ENCODE measurements around the gene SPSB3.

The SPSB3 gene

DNA sequence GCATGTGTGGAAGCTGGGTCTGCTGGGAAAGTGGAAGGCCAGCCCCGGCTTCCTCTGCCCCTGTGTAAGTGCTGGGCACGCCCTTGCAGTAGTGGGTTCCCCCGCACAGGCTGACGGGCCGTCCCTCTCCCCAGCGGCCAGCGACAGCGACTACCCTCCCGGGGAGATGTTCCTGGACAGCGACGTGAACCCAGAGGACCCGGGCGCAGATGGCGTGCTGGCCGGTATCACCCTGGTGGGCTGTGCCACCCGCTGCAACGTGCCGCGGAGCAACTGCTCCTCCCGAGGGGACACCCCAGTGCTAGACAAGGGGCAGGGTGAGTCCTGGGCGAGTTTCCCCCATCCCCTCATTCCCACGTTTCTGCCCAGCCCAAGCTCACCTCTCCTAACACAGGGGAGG is 16.5 kb downstream of the SPSB3 start:
- DNase-seq (ENCODE audit: low read depth in 1 of 2, low spot score in 1 of 2): no peak

DNA sequence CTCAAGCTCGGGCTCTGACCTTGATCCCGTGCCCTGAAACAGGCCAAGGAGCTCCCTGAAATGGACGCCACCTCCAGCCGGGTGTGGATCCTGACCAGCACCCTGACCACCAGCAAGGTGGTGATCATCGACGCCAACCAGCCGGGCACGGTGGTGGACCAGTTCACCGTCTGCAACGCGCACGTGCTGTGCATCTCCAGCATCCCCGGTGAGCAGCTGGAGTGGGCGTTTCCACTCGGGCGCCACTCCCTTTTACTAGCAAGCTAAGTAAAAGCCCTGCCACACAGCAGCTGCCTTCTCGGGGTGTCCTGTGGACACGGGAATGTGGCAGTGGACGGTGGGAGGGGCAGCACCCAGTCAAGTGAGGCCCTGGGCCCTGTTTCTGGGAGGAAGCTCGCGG is 17.4 kb downstream of the SPSB3 start:
- DNase-seq (ENCODE audit: low read depth in 1 of 2, low spot score in 1 of 2): no peak

DNA sequence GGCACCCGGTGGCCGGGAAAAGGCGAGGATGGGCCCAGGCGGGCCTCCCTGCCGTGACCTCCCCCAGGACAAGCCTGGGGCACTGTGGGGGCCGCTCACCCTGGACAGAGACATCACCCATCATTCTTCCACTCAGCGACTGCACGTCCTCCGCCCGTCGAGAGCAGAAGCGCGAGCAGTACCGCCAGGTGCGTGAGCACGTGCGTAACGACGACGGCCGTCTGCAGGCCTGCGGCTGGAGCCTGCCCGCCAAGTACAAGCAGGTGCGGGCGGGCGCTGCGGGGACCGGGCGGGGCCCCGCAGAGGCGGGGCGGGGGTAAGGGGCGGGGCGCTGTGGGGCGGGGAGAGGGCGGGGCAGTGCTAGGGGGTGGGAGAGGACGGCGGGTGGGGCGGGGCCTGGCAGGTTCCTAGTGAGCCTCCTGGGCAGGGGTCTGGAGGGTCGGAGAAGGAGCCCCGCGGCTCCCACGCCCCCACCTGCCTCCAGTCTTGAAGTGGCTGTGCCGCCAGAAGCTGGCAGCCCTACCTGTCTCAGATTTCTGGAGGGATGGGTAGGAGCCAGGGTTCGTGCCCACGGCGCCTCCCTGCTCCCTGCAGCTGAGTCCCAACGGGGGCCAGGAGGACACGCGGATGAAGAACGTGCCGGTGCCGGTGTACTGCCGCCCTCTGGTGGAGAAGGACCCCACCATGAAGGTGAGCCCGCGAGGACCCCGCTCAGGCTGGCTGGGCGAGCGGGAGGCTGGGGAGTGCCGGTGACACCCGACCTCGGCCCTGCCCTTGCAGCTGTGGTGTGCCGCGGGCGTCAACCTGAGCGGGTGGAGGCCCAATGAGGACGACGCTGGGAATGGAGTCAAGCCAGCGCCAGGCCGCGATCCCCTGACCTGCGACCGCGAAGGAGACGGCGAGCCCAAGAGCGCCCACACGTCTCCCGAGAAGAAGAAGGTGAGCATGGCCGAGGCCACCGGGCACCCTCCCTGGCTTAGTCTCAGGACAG is 18.6 kb downstream of the SPSB3 start:
- DNase-seq (ENCODE audit: low read depth in 1 of 2, low spot score in 1 of 2): no peak

DNA sequence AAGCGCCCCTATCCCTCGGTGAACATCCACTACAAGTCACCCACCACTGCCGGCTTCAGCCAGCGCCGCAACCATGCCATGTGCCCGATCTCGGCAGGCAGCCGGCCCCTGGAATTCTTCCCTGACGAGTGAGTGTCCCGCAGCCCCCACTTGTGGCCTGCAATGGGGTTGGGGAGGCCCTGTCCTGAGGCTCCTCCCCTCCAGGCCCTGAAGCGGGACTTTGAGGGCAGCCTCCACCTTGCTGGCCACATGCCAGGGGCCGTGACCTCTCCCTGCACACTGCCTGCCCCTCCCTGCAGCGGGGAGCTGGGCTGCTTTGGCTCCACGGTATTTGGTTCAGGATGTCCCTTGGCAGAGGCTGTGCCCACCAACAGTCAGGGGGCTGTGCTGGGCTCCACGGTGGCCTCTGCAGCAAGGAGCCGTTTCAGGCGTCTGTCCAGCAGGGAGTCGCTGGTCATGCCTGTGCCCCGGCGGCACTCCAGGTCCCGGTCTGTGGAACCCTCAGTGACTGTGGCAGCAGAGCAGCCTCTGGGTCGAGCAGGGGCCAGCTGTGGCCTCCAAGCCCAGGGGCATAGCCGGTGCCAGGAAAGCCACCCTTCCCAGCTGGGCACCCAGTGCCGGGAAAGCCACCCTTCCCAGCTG is 19.4 kb downstream of the SPSB3 start:
- DNase-seq (ENCODE audit: low read depth in 1 of 2, low spot score in 1 of 2): no peak

DNA sequence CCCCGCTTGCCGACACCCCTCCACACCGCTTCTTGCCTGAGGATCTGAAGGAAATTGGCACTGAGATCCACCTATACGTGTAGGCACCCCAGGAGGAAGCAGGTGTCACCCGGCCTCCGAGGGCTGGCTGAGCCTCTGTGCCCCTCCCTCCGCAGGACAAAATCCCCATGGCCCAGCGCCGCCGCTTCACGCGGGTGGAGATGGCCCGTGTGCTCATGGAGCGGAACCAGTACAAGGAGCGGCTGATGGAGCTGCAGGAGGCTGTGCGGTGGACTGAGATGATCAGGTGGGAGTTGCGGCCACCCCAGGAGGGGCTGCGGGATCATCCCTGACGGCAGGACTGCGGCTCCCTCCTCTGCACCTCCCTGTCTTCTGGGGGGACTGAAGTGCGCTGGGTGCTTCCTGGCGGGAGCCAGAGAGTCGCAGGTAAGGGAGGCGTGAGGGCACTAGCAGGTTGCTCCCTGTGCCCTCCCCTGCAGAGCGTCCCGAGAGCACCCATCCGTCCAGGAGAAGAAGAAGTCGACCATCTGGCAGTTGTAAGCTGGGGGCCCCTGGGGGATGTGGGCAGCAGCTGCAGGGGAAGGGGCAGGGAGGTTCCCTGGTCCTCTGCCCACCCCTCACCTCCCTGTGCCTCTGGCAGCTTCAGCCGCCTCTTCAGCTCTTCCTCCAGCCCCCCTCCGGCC is 20.0 kb downstream of the SPSB3 start:
- DNase-seq (ENCODE audit: low read depth in 1 of 2, low spot score in 1 of 2): no peak

DNA sequence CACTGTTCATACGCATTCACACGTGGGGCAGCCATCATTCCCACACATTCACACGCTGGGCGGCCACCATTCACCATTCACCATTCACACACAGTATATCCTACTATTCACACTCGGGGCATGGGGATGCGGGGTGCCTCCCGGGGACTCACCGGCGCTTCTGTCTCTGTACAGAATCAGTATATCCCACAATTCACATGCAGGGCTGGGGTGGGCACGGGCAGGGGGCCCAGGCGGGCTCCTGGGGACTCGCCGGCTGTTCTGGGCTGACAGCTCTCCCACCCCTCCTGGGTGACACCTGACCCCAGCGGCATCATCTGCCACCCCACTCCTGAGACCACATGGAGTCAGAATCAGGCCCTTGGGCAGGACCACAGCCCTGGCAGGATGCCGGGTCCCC is 20.6 kb downstream of the SPSB3 start:
- no peak for DNase-seq (ENCODE audit: low read depth in 1 of 2, low spot score in 1 of 2)

DNA sequence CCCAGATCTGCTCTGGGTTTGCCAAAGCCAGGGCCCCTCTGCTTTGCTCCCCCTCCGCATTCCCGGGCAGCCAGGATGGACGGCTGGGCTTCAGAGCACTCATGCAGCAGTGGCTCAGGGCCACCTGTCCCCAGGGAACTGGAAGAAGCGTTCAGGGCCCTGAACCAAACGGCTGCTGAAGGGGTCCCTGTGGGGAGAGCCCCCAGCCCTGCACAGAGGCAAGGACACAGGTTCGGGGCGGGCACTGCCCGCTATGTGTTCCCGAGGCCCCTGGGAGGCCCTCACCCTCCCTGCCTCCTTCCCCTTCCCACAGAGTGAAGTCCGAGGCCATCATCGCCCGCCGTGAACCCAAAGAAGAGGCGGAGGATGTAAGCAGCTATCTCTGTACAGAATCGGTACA is 21.5 kb downstream of the SPSB3 start:
- DNase-seq (ENCODE audit: low read depth in 1 of 2, low spot score in 1 of 2): no peak

DNA sequence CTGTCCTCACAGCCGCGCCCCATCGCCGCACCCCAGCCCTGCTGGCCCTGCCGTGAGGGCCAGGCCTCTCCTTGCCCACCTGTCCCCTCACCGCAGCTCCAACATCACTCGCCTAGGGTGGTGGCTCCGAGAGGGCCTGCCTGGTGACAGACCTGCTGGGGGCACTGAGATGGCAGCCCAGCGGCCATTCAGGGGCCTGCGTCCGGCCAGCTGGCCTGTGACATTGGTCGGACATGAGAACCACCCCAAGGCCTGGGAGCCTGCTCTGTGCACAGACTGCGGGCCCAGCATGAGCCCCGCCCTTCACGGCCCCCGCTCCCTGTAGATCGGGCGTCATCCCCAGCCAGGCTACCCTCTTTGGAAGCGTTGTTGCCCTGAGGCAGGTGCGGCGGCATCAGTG is 22.9 kb downstream of the SPSB3 start:
- DNase-seq (ENCODE audit: low read depth in 1 of 2, low spot score in 1 of 2): no peak

DNA sequence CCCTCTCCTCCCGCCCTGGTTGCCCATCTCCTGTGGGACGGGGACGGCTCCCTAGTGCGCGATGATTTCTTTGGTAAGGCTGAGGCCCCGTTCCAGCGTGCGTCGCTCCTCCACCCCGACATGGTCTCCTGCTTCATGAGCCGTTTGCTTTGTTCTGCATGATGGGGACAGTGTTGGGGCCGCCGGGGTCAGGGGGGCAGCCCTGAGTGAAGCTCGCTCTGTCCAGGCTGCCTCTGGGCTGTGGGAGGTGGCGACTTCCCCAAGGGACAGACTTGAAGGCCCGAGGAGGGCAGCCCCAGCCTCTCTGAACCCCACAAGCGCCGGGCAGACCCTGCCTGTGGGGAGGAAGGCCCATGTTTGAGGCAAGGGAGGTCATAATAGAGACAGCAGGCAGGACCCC is 23.4 kb downstream of the SPSB3 start:
- DNase-seq (ENCODE audit: low read depth in 1 of 2, low spot score in 1 of 2): no peak

DNA sequence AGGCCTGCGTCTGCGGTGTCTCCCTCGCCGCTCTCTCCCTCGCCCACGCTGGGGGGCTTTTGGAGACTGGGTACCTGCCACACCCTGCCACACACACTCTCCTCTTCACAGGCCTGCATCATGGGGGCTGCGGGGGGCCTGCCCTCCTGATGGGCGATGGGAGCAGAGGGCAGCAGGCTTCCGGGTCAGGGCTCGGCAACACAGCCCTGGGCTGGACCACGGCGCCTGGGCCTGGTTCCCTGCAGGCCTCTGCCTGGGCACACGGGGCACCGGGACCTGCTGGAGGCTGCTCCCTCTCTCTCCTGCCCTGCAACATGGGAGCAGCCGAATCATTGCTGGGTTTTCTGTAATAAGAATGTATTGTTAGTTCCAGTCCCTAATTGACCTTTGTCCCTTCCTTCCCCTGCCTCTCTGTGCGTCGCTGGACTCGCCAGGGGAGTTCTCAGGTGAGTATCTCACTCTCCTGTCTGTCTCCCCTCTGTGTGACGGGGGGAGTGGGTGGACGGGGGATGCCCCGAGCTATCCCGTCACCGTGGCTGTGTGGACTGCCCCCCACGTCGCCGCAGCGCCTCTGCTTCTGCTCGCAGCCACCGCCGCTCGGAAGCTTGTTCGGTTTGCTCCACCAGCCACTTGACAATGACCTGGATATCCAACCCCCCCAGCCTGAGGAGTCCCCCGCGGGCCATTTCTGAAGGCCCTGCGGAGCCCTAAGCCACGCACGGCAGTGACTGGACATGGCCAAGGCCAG is 24.5 kb downstream of the SPSB3 start:
- DNase-seq (ENCODE audit: low read depth in 1 of 2, low spot score in 1 of 2): no peak

DNA sequence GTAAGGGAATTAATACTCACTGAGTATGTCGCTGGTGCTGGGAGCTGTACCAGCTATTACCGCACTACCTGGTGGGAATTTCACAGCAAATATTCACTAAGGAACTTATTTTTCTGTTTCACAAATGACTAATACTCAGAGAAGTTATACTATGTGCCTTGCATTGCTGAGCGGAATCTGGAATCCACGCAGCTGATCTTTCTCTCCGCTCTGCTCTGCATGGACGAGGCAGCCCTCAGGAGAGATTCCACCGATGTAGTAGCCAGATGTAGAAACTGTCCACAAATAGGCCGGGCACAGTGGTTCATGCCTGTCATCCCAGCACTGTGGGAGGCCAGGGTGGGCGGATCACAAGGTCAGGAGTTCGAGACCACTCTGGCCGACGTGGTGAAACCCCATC is 28.2 kb downstream of the SPSB3 start:
- DNase-seq (ENCODE audit: low read depth in 1 of 2, low spot score in 1 of 2): no peak

DNA sequence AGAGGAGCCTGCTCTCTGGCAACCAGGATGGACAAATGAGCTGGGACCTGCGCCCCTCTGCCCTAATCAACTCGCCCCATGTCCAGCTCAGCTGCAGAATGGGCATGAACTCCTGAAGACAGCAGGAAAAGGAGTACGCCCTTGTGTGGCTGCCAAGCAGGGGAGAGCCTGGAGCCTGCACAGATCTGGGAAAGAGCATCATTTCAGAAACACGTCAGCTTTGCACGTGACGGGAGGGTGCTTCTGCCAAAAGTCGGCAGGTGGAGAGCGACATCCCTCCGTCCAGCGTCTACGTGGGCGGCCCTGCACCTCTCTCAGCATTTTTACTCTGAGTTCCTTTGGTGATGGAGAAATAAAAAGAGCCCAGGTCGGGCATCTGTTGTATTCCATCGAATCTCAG is 29.5 kb downstream of the SPSB3 start:
- no peak for DNase-seq (ENCODE audit: low read depth in 1 of 2, low spot score in 1 of 2)

DNA sequence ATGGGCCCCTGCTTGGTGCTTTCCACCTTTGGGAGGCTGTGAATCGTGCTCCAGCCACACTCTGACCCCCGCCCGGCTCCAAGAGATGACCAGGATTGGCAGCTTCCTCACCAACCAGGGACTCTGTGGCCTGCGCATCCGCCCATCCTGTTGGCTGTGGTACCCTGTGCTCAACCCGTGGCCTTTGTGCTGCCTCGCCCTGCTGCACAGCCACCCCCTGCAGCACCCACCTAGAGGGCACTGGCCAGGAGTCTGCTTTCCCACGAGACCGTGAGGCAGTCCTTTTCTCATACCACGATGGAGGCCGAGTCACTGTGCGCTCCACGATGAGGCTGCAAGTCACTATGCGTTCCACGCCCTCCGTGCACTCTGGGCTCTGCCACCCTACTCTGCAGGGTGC is 30.4 kb downstream of the SPSB3 start:
- no peak for DNase-seq (ENCODE audit: low read depth in 1 of 2, low spot score in 1 of 2)

DNA sequence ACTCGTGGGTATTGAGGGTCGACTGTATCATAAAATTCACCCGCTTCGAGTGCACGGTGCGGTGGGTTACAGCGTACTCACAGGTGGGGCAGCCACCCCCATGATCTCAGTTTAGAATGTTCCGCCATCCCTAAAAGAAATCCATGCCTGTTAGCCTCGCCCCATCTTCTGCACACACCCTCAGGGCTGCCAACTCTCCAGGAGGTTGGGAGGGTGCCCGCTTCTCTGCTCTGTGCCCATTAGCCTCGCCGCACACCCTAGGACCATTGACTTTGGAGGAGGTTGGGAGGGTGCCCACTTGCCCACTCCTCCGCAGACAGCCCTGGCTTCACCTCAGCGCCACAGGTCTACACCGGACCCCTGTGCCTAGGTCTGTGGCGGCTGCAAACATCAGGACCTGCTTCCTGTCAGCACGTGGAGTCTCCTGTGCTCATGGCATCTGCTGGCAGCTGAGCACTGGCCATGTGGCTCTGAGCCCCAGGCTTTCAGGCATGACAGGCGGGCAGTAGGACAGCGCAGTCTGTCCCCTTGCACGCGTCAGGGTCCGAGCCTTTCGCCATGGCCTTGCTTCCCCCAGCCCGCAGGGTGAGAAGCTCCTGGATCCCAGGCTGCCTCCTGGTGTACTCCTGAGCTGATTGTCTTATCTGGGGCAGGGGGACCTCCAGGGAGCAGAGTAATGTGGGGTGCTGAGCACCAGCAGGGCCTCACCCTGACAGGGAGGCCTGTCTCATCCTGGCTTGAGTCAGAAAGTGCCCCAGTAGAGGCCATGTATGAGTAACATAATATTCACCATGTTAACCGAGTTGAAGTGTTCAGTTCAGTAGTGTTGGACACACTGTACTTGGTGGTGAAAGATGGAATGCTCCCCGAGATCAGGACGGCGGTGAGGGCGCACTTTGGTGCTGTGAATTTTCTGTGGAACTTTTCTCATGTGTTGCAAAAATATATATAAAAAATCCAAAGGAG is 32.9 kb downstream of the SPSB3 start:
- no peak for DNase-seq (ENCODE audit: low read depth in 1 of 2, low spot score in 1 of 2)

DNA sequence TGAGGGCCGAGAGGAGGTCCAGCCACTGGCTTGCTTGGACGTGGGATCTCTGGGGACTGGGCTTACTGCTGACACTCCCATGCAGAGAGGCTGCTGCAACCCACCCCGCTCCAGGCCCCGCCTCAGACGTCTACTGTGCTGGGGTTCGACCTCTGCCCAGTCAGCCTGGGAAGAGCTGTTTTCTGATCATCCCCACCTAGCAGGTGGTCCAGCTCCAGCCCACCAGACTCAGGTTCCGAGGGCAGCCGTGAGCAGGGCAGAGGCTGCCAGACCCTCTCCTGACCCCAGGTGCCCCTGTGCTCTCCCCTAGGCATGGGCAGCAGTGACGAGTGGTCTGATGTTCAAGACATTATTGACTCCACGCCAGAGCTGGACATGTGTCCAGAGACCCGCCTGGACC is 34.4 kb downstream of the SPSB3 start:
- no peak for DNase-seq (ENCODE audit: low read depth in 1 of 2, low spot score in 1 of 2)

DNA sequence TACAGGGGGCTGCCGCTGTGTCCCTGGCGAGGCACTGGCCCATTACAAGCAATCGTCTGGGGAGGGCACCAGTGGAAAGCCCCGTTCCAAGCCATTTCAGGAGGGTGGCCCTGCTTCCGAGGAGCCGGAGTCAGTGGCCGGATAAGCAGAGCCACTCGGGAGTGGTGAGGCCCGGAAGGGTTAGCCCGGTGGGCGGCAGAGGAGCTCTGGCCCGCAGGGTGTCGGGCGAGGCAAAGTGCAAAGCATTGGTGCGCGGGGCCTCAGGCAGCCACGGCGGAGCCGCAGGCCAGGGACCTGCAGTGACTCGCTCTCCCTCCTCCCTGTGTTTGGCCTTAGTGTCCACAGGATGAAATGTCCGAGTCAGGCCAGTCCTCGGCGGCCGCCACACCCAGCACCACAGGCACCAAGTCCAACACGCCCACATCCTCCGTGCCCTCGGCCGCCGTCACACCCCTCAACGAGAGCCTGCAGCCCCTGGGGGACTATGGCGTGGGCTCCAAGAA is 35.6 kb downstream of the SPSB3 start:
- DNase-seq (ENCODE audit: low read depth in 1 of 2, low spot score in 1 of 2): no peak

DNA sequence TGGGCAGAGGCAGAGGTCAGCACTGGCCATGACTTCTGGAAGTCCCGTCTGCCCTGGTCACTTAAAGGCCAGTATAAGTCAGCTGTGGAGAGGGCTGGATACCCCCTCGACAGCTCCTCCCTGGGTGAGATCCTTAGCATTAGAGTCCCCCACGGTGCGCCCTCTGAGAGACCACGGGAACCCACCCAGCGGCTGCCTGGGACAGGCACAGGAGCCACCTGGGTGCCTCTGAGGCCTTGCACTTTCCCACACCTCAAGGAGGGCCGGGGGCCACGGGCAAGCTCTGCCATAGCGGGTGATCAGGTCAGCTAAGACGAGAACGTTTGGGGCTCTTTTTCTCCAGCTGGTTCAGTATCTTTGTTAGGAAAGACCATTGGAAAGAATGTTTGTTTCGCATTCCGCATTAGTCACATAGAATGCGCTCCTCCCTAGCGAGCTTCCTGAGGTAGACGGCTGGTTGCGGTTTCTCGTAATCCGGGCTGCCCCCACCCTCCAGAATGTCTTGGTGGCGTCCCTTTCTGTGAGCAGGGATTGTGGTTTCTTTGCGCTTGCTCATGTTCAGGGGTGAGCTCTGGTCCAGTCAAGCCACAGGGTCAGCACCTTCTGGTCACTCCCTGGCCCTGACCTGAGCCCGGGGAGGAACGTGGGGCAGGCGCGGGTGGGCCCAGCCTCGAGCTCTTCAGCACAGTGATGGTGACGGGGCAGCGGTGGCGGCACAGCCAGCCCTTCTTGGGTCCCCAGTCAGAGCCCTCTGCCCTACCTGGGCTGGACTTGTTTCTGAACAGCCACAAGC is 36.3 kb downstream of the SPSB3 start:
- DNase-seq (ENCODE audit: low read depth in 1 of 2, low spot score in 1 of 2): no peak

DNA sequence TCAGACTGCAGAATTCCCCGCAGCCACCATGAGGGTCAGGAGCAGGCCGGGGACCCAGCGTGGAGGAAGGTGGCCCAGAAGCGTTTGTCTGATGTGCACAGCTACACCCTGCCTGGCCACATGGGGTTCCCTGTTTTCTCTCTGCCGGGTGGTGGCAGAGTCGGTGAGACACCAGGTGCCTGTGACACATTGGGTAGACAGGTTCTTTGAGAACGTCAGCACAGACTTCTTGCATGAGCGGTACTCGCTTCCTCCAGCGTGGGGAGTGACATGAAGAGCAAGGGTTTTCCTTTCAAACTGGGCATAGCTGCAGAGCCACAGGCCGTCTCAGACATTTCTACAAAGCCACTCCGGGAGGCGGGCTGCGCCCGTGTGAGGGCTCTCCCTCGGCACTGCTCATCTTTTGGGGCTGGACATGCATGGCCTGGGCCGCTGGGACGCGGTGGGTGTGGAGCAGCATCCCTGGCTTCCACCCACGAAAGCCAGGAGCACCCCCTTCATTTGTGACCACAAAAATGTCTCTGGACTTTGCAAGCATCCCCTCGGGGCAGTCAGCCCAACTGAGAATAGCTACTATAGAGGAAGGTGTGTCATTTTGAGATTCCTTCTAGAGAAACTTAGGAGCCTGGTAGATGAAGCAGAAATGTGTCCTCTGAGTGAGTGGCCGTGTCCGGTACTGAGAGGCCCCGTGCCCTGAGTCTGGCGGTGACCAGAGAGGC is 37.0 kb downstream of the SPSB3 start:
- no peak for DNase-seq (ENCODE audit: low read depth in 1 of 2, low spot score in 1 of 2)

Measured in activated CD4-positive, alpha-beta T cell treated with anti-CD3 and anti-CD28 coated beads, Interleukin-2, amount 50 U/mL, for 24 hours (primary cell).